SK-N-DZ (cell line): Measurements from ENCODE around the gene KCNH8.

Experiments used
- DNase-seq: peaks from one replicate; pipeline ENCODE4 v3.0.0-alpha.2; 2015; ENCODE audit warnings: low spot score

The KCNH8 gene

GRCh38 chr3:19250959-19251610 lies 102.8 kb downstream of the KCNH8 start:
- DNase-seq = no peak

DNA sequence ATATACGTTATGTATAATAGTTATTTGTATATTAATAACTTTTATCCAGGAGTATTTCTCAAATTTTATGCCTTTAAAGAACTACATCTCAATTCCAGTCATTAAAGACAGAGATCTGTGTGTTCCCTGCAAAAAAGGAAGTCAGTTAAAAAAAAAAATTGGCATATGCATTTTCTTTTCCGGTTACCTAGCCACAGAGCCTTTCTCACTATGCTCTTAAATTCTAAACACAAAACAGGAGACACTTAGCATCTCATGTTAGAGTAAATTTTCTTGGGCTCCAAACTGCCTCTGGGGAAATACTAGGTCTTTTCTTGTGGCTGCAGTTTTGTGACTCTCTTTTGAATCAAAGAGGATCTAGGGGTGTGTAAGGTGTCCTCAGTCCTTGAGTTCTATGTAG lies 105.9 kb downstream of the KCNH8 start:
- DNase-seq = no peak

DNA sequence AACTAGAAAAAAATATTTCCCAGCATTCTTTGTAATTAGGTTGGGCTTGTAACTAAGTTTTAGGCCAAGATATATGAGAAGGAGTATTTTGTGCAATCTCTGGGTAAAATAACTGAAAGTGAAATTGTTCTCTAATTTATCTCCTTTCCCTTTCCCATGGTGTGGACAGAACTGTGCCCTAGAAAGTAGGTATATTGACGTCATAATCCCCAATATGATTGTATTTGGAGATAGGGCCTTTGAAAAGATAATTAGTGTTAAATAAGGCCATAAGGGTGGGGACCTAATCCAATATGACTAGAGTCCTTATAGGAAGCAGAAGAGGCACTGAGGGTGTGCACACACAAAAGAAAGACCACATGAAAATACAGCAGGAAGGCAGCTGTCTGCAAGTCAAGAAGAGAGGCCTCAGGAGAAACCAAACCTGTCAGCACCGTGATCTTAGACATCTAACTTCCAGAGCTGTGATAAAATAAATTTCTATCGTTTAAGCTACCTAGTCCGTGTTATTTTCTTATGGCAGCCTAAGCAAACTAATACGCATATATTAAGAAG lies 106.6 kb downstream of the KCNH8 start:
- no peak for DNase-seq

GRCh38 chr3:19256313-19256712 lies 108.0 kb downstream of the KCNH8 start:
- peak; percentile 27 for DNase-seq

- DNase-seq = no peak
These were observed 115.3 kb downstream of the KCNH8 start for GRCh38 chr3:19263606-19264005.

DNA sequence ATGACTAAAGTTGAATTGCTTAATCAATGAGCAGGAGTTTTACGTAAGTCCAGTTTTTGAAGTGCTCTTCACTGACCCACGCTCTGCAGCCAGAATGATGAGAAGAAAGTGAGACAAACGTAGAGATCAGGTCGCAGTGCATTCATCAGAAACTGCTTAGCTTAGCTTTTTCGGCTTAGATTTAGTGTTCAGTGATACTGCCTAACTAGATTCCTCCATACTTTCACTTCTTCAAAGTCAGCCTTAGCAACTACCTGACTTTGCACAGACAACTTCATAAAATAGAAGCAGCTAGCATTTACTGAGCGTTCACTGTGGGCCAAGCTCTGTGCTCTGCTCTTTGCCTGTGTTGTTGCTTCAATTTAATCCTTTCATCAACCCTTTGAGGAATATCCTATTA lies 116.1 kb downstream of the KCNH8 start:
- no peak for DNase-seq

DNA sequence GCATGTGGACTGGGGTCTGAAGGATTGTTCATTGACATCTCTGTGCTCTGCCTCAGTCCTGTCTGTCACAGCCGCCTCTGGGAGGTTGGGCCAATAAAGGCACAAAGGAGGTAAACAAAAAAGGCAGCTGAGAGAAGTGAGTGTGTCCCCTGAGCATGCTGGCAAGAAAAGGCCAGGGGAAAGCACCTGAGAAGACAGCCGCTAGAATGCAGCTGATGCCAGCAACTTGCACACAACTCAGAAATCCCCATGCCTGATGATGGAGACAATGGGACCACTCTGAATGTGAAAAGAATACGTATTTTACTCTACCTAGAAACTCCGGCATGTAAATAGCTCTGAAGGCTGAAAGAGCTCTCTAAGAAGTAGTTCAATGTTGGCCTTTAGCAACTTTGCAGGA lies 118.7 kb downstream of the KCNH8 start:
- no peak for DNase-seq

DNA sequence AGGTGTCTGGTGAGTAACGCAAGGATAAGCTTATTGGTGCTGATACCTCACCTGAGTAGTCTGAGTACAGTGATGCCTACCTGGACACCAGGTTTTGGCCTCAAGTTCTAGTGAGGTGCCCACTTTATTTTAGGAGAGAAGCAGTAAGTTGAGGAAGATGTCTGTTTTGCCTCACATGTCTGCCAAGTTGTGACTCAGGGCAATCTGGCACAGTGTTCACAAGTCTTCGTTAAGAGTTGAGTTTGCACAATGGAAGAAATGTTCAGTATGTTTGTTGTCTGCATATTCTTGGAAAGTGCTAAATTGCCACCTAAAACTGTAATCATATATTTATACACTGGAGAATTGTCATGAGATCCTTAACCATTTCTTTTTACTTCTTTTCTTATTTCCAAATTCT lies 122.2 kb downstream of the KCNH8 start:
- DNase-seq = no peak

DNA sequence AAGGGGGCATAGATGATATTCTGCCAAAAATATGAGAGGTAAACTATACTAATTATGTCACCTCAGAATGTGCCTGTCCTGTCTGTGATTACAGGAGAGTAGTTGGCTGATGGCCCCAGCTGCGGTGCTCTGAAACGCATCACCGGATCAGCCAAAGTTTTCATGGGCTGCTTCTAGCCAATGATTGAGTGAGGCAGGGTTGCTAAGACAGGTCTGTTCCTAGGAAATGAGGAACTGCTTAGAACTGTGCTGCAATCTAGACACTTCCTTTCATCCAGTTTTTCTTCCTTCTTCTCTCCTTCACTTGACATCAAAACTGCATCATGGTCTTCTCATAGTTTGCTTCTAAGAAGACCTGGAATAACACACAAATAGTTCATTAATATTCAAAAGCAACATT lies 124.0 kb downstream of the KCNH8 start:
- no peak for DNase-seq

- DNase-seq = no peak
These were observed 124.8 kb downstream of the KCNH8 start for GRCh38 chr3:19273091-19273490.

GRCh38 chr3:19274576-19274975 lies 126.3 kb downstream of the KCNH8 start:
- DNase-seq = no peak

- DNase-seq = no peak
These were observed 136.7 kb downstream of the KCNH8 start for GRCh38 chr3:19284974-19285373.

- no peak for DNase-seq
These were observed 145.0 kb downstream of the KCNH8 start for GRCh38 chr3:19293295-19293694.

DNA sequence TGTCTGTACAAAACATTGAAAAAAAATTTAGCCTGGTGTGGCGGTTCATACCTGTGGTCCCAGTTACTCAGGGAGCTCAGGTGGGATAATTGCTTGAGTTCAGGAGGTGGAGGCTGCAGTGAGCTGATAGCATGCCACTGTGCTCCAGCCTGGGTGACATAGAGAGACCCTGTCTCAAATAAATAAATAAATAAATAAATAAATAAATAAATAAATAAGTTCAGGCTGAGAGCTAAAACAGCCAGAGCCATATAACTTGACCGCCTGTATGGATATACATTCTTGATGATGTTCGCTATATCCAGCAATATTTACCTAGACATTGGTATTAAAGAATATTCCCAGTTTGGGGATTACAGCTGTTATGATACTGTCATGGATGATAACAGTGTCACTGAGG lies 146.9 kb downstream of the KCNH8 start:
- no peak for DNase-seq

DNA sequence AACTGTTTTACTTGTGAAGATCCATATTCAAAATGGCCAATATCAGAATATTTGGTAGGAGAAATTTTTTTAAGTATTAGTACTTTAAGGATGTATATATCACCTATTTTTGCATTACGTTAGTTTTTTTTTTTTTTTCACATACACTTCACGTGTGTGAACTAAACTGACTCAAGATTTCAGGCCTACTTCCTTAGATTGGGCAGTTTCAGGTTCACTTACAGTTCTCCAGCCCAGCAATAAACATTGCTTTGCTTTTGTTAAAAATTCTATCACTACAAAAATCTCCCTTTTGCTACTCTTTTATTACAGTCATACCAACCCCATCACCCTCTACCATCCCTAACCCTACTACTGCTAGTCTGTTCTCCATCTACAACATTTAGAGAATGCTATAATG lies 183.6 kb downstream of the KCNH8 start:
- DNase-seq = no peak

GRCh38 chr3:19334120-19334519 lies 185.8 kb downstream of the KCNH8 start:
- DNase-seq = no peak

DNA sequence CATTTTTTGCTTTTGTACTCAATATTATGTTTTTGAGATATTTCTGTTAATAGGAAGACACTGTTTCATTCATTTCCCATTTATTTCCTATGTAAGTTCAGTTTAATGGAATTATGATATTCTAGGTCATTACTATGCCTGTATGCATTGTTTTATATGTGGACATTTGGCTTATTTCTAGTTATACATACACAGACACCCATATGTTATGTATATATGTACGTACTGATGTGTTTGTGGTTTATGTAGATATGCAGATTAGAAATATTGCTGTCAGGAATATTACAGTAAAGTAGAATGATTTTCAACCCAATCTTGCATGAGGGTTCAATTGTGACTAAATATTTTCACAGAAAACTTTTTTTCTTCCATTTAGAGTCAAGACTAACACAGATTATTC lies 190.5 kb downstream of the KCNH8 start:
- DNase-seq = no peak

DNA sequence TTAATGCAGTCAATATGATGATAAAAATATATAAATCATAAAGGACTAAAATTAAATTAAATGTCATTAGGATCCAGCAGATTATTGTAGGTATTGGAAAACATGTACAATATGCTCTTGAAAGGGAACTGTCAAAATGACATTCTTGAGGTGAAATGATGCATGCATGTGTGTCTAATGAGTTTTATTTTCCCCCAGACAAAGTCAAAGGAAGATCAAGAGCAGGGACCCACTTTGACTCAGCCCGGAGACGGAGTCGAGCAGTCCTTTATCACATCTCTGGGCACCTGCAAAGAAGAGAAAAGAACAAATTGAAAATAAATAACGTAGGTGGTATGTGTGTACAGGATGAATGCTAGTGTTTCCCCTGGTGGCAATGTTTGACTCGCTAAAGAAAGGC lies 194.1 kb downstream of the KCNH8 start:
- no peak for DNase-seq

DNA sequence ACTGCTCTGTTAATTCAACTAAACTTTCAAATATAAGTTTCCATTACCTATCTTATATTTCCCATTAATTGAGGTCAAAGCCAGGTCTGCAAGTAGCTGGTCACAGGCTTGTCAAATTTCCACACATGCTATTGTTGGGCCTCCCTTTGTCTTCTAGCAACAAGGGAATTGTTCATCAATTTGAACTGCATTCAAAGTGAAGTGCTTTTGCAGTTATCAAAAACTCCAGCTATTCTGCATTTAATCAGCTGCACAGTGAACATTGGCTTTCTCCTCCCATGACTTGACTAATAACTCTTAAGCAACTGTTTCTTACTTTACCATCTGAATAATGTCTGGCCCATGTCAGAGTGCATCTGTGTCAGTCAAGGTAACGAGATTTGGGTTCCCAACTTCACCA lies 198.4 kb downstream of the KCNH8 start:
- DNase-seq = no peak

GRCh38 chr3:19347671-19348070 lies 199.4 kb downstream of the KCNH8 start:
- DNase-seq = no peak

DNA sequence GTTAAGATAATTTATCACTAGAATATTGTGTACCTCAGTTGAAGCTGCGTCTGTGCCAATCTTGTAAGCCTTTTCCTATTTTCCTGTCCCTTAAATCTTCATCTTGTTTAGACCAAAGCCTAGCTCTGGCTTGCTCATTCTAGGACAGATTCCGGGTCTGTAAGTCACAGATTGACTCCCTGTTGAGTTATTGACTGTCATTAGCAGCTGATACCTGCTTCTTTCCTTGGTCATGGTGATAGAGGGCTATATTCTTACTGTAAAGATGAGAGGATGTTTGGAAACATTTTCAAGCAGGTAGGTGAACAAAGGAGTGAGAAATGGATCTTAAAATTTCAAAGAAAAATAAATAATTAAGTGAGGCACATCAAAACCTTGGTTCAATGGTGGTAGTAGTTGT lies 200.2 kb downstream of the KCNH8 start:
- no peak for DNase-seq

- peak; percentile 22 for DNase-seq
These were observed 200.7 kb downstream of the KCNH8 start for GRCh38 chr3:19348941-19349564.

DNA sequence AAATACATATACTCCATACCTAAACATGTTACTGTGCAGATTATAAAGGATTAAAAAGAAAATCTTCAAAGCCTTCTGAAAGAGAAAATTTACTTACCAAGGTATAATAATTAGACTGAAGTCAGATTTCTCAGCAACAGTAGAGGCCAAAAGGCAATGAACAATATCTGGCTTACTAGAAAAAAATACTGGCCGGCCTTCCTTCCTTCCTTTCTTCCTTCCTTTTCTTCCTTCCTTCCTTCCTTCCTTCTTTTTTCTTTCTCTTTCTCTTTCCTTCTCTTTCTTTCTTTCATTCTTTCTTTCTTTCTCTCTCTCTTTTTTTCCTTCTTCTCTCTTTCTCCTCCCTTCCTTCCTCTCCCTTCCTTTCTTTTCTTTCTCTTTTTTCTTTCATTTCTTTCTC lies 209.6 kb downstream of the KCNH8 start:
- DNase-seq = no peak

- DNase-seq = no peak
These were observed 214.8 kb downstream of the KCNH8 start for GRCh38 chr3:19363071-19363470.
